ENCODE results near the gene TMSB4Y. TPM values are rescaled to one million over a fixed set of nuclear protein-coding genes. Genes with fewer than 3 reads are reported as not detected.

The TMSB4Y gene
- 0.59 TPM for total RNA-seq
- long read RNA-seq = 0 reads

DNA sequence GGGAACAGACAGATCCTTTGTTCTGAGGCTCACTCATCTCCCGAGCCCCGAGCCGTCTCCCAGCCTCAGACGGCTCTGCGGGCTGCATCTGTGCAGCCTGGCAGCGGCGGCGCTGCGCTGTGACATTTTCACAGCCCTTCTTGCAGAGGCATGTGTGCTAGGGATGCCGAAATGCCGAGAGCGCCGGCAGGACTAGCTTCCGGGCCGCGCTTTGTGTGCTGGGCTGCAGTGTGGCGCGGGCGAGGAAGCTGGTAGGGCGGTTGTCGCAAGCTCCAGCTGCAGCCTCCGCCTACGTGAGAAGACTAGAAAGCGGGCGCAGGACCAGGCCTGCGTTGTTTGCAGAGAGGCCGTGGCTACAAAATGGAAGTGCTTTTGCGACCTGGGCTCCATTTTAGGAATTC, at the start of gene TMSB4Y:
TMSB4Y (plus strand) TSS at position 332 of the 401 bp plus-strand sequence.
- peak; percentile 97 for ATAC-seq
- intact Hi-C loops (cut with micrococcal nuclease) = no loop called here
- DNase-seq = peak; percentile 86

DNA sequence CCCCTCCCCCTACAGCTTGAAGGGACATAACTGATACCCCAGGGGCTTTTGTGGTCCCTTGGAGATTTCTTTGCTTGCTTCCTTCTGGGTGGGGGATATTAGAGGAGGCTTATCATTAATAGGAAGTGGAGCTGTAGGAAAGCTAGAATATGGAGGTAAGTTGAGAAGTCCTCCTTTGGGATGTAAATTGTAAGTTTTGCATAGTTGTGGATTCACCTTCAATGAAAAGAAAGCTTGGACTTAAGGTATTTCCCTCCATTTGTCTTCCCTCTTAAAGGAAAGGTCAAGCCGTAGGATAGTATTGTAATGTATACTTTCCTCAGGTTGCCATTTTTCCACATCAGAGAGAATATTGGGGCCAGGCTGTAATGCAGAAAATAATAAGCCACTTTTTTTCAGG, 39.5 kb upstream of the TMSB4Y start:
- DNase-seq = no peak
- intact Hi-C loops (cut with micrococcal nuclease) = no loop called here
- ATAC-seq = no peak

DNA sequence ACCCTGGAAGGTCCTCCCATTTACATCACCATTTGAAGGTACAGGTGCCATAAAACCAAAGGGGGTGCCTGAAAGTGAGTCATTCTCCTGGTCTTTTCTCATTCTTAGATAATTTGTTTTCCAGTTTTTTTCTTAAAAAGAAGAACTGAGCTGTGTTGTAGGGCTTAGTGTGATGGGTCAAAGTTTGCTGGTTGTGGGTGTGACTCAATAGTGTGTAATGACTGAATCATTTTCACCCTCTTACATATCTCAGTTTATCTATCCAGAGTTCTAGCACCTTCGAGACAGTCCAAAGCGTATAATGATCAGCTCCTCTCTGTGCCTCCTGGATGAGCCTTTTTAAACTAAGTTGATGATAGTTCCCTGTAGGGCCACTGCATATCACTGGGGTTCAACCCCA, 32.6 kb upstream of the TMSB4Y start:
- DNase-seq (no peak), ATAC-seq (no peak)
- intact Hi-C loops (cut with micrococcal nuclease) = no loop called here

DNA sequence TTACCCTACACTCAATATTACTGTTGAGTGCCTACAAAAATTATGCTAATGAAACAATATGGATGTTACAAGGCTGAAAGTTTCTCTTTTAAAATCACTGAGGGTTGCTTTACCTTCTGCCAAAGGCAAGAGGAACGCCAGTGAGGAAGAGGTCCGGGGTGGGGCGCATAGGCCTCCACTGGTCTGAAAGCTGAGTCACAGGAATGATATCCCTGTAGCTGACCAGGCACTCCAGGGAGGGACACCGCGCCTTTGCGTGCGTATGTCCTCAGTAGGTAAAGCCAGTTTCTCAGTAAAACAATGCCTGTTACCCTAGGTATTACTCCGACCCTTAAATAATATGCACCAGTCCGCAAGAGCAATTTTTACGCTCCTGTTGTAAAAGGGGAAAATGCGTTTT, 1.4 kb upstream of the TMSB4Y start:
- intact Hi-C loops (cut with micrococcal nuclease) = no loop called here

GRCh38 chrY:13704121-13704930, 627 bp downstream of the TMSB4Y start:
- ATAC-seq (peak; percentile 81), DNase-seq (peak; percentile 34)
- intact Hi-C loops (cut with micrococcal nuclease) = no loop called here

More for the DNA sequence above, 1.4 kb upstream of the TMSB4Y start:
- ATAC-seq = no peak
- DNase-seq = peak; percentile 13

DNA sequence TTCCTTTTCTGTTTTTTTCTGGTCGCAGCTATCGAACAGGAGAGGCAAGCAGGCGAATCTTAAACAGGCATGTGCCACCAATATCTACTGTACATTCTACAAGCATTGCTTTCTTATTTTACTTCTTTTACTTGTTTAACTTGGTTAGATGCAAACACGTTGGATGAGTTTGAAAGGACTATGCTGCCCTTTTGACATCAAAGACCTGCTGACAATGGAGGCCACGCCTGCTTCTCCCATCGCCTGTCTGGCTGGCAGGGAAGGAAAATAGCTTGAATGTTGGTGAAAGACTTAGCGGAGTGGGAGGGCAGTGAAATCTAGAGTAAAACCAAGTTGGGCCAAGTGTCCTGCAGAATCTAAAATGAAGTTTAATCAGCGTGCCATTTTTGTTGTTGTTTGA, 1.5 kb downstream of the TMSB4Y start:
- DNase-seq (no peak), ATAC-seq (no peak)
- intact Hi-C loops (cut with micrococcal nuclease) = no loop called here

- intact Hi-C loops (cut with micrococcal nuclease) = no loop called here
- ATAC-seq (no peak), DNase-seq (no peak)
Measured at GRCh38 chrY:13708038-13708437, 4.3 kb downstream of the TMSB4Y start.

DNA sequence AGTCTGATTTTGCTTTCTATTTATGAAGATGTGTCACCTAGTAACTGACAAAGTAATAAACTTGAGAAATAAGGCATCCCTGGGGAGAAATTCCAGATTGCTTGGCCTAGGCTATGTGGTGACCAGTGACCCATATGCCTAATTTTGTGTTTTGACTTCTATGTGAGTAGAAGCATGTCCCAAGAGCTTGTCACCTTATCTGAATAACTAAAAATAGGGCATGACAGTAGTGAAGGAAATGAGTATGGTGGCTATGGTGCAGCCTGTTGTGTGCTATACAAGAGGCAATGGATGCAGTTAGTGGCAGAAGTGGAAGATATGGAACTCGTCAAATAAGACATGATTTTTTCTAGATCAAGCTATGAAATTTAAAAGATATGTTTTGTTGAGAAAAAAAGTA, 15.3 kb downstream of the TMSB4Y start:
- no peak for DNase-seq
- ATAC-seq = peak; percentile 82
- intact Hi-C loops (cut with micrococcal nuclease) = no loop called here

GRCh38 chrY:13729517-13729916, 25.8 kb downstream of the TMSB4Y start:
- DNase-seq = no peak
- intact Hi-C loops (cut with micrococcal nuclease) = no loop called here
- ATAC-seq = no peak

- ATAC-seq (no peak), DNase-seq (no peak)
- intact Hi-C loops (cut with micrococcal nuclease) = no loop called here
Measured at GRCh38 chrY:13738618-13739017, 34.9 kb downstream of the TMSB4Y start.

- peak; percentile 39 for DNase-seq
- intact Hi-C loops (cut with micrococcal nuclease) = no loop called here
- peak; percentile 65 for ATAC-seq
Measured at GRCh38 chrY:13751289-13752071, 47.8 kb downstream of the TMSB4Y start.

GRCh38 chrY:13754661-13755060, 51.0 kb downstream of the TMSB4Y start:
- DNase-seq = no peak
- intact Hi-C loops (cut with micrococcal nuclease) = no loop called here
- ATAC-seq = no peak

Other genes with a start within 250 kb of the TMSB4Y start
- gene UTY, start 223.9 kb upstream of the TMSB4Y start, total RNA-seq = 11.0 TPM

All from left ventricle myocardium superior (tissue), 1 donor.